ENCODE data around the gene ZSCAN18. TPM values are rescaled to one million over a fixed set of nuclear protein-coding genes. Genes with fewer than 3 reads are reported as not detected.

Gene ZSCAN18
- total and polyA plus RNA-seq, 9 of the 15 experiments (the other 6 are each of a cell fraction or from before 2014, with no cell fraction given), result 0.07 to 1.9 (median 0.31) TPM; not detected in 1

DNA sequence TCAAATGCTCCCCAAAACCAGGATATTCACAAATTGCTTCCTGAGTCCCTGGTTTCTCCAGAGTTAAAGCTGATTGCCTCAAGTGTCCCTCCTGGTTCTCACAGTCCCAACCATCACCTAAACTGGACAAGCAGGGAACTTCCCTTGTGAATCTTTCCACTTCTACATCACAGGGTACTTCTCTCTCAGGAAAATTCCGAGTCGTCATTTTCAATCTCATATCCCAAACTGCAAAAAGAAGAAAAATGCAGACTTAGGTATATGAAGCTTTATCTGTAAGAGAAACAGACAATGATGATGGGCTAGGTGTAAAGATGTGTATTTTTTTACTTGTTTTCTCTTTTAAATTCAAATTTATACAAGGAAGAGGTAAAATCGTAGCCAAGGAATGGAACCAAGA is 31.3 kb upstream of the ZSCAN18 start:
- DNase-seq (ENCODE audit: extremely low read depth in 1 of 4, low spot score in 3 of 4) (no peak), ATAC-seq (no peak), FAIRE-seq (no peak)
- Histone ChIP-seq H2AFZ (ENCODE audit: low read depth, low read length) (no peak overlapping the region), H3K79me2 (ENCODE audit: control insufficient read depth, insufficient read depth, low read length) (no peaks in the 10 kb centered on the region), H3K36me3 (ENCODE audit: control insufficient read depth, insufficient read depth, low read length) (no peaks in the 10 kb centered on the region), H3K9me1 (ENCODE audit: control insufficient read depth, insufficient read depth, low read length) (no peaks in the 10 kb centered on the region), H3K9me3 (replicated peaks; ENCODE audit: control insufficient read depth, insufficient read depth, low read depth, low read length) (peaks cover 13% of the 10 kb centered on the region), H3K4me3 (no peak overlapping the region), H3K4me2 (ENCODE audit: insufficient read depth, low read length) (no peak overlapping the region), H3K27me3 (ENCODE audit: control insufficient read depth in 2 of 2, insufficient read depth in 2 of 2, low read length in 2 of 2) (no peaks in the 10 kb centered on the region; a peak in 1 of 5 replicates), H3K9ac (ENCODE audit: insufficient read depth in 1 of 2, low read depth in 2 of 2, low read length in 2 of 2) (no peak overlapping the region), H4K20me1 (replicated peaks; ENCODE audit: control insufficient read depth, insufficient read depth, low read length) (no peaks in the 10 kb centered on the region), H3K4me1 (replicated peaks in 1 of 2; ENCODE audit: control insufficient read depth in 2 of 2, insufficient read depth in 2 of 2, low read length in 2 of 2) (no peaks in the 10 kb centered on the region), H3K27ac (ENCODE audit: extremely low read depth, low read depth, low read length) (no peak overlapping the region)
- no TSS peak for BruUV-seq (replicated peaks)
- 10% methylated on average over 3 of the region's 3 CpGs for WGBS (ENCODE audit: insufficient coverage, low coverage, missing lambda C conversion rate)
- intact Hi-C loops (cut with micrococcal nuclease) (no loop called here), in situ Hi-C loops (cut with MboI) (no loop called here)
- no peak for TF ChIP-seq NFE2 (IDR thresholded peaks at IDR 0.05; ENCODE audit: low read depth)
- TF ChIP-seq, protein P1, sequence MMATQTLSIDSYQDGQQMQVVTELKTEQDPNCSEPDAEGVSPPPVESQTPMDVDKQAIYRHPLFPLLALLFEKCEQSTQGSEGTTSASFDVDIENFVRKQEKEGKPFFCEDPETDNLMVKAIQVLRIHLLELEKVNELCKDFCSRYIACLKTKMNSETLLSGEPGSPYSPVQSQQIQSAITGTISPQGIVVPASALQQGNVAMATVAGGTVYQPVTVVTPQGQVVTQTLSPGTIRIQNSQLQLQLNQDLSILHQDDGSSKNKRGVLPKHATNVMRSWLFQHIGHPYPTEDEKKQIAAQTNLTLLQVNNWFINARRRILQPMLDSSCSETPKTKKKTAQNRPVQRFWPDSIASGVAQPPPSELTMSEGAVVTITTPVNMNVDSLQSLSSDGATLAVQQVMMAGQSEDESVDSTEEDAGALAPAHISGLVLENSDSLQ (IDR thresholded peaks at IDR 0.05), result no peak
- no peak for TF ChIP-seq ZNF384 (IDR thresholded peaks at IDR 0.05; ENCODE audit: low read depth, low read length)
- ChIA-PET CTCF (ENCODE audit: low intra/inter-chr PET ratio) (no interaction called here), POLR2A (no interaction called here)

DNA sequence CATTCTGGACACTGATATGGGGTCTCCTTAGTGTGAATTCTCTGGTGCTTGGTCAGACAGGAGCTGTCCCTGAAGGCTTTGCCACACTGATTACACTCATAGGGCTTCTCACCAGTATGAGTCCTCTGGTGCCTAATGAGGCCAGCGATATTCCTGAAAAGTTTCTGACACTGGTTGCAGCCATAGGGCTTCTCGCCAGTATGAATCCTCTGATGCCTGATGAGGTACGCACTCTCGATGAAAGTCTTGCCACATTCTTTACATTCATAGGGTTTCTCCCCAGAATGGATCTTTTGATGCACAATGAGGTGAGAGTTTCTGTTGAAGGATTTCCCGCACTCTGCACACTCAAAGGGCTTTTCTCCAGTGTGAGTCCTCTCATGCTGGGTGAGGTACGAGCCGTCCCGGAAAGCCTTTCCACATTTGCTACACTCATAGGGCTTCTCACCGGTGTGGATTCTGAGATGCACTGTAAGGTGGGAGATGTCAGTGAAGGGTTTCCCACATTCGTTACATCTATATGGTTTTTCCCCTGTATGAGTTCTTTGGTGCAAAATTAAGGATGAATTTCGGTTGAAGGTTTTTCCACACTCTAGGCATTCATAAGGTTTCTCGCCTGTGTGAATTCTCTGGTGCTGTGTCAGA is 30.1 kb upstream of the ZSCAN18 start:
- intact Hi-C loops (cut with micrococcal nuclease), result no loop called here
- no TSS peak for BruUV-seq (replicated peaks)
- 20% methylated on average over 12 of the region's 12 CpGs for WGBS (ENCODE audit: insufficient coverage, low coverage, missing lambda C conversion rate)
- Histone ChIP-seq H3K79me2 (ENCODE audit: control insufficient read depth, insufficient read depth, low read length) (no peaks in the 10 kb centered on the region), H3K27me3 (ENCODE audit: control insufficient read depth in 2 of 2, insufficient read depth in 2 of 2, low read length in 2 of 2) (no peaks in the 10 kb centered on the region; a peak in 1 of 5 replicates), H3K9ac (ENCODE audit: insufficient read depth in 1 of 2, low read depth in 2 of 2, low read length in 2 of 2) (no peak overlapping the region), H3K4me1 (replicated peaks in 1 of 2; ENCODE audit: control insufficient read depth in 2 of 2, insufficient read depth in 2 of 2, low read length in 2 of 2) (no peaks in the 10 kb centered on the region), H3K4me2 (ENCODE audit: insufficient read depth, low read length) (no peak overlapping the region), H3K36me3 (ENCODE audit: control insufficient read depth, insufficient read depth, low read length) (no peaks in the 10 kb centered on the region), H3K9me1 (ENCODE audit: control insufficient read depth, insufficient read depth, low read length) (no peaks in the 10 kb centered on the region), H3K27ac (ENCODE audit: extremely low read depth, low read depth, low read length) (no peak overlapping the region), H3K9me3 (replicated peaks; ENCODE audit: control insufficient read depth, insufficient read depth, low read depth, low read length) (peaks cover 13% of the 10 kb centered on the region), H3K4me3 (no peak overlapping the region), H4K20me1 (replicated peaks; ENCODE audit: control insufficient read depth, insufficient read depth, low read length) (no peaks in the 10 kb centered on the region), H2AFZ (ENCODE audit: low read depth, low read length) (no peak overlapping the region)
- DNase-seq (ENCODE audit: extremely low read depth in 1 of 4, low spot score in 3 of 4) (peak in 1 of 4 experiments; percentile 4), FAIRE-seq (no peak), ATAC-seq (no peak)
- in situ Hi-C loops (cut with MboI), result no loop called here
- TF ChIP-seq ZNF75A (CRISPR knock-in tag; IDR thresholded peaks at IDR 0.05) (peak; percentile 84), ZNF274 (IDR thresholded peaks at IDR 0.05; ENCODE audit: borderline replicate concordance, low read depth, low read length) (peak; percentile 99), HNRNPH1 (optimal IDR thresholded peaks at IDR 0.05; ENCODE audit: low read depth, low read length) (no peak), TRIM28 (IDR thresholded peaks at IDR 0.05) (peak; percentile 72), ETS1 (conservative IDR thresholded peaks at IDR 0.05; ENCODE audit: control insufficient read depth, low read depth, low read length) (peak; percentile 93), CBX3 (IDR thresholded peaks at IDR 0.05; ENCODE audit: borderline replicate concordance in 1 of 2, low read length in 2 of 2) (peak in 1 of 2 experiments; percentile 26; a peak in 1 of 3 replicates)
- ChIA-PET CTCF (ENCODE audit: low intra/inter-chr PET ratio) (no interaction called here), POLR2A (interaction anchor here (0.7 kb wide), 1 partner anchor 28 kb away, joined by 6 read pairs; no protein-coding TSS in a partner anchor)
